Measurements from ENCODE around the gene PRR23B.

Gene PRR23B

DNA sequence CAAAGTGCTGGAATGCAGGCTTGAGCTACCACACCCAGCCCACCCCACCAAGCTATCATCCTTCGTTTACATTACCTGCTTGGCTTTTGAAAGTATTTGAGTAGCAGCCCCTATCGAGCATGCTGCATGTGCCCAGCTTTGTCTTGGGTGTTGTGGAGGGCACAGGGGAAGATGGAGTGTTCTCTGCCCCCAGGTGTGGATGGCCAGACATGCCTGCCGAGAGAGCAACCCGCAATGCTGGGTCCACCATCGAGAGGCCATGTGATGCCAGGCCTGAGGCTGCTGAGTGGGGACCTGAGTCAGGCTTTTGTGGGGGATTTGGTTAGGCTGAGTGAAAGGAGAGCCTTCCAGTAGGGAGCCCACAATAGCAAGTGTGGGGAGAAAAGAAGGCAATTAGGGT, 47.8 kb downstream of the PRR23B start:
- DNase-seq = no peak

DNA sequence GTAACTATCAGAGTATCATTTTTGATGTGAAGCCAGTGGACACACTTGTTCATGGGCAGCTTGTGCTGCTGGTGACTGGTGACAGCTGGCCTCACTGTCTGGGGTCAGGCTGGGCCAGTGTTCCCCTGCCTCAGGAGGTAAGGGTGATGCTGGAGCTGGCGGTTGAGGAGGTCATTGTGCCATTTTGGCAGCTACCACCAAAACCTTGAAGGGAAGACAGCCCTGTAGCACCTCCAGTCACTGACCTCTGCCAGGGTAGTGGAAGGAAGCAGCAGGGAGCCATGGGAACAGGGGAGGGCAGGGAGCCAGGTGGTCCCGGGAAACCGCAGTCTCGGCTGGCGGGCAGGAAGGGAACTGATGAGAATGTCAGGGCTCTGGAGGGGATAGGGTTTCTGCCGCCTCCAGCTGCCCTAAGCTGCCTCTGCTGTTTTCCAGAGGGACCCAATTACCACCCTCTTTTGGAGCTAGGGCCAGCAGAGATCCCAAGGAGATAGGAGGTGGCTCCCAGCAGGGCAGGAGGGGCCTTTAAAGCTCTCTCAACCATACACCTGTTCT, 48.9 kb downstream of the PRR23B start:
- no peak for DNase-seq

Data from CD4-positive, alpha-beta T cell treated with Interleukin-17A for 1 hour (primary cell).